Panc1 (cell line): ENCODE results near the gene DNAAF2. TPM values are rescaled to one million over a fixed set of nuclear protein-coding genes. Genes with fewer than 3 reads are reported as not detected.
"Not testable (repeated sequence)": the region's sequence is repeated elsewhere in the genome, so short reads cannot be mapped to it uniquely, and the experiment has no call there.

ENCODE experiments used
- ATAC-seq: fragments of 200-7000 bp; cut with Tn5 transposase; 2 replicates; pipeline ENCODE4 v1.9.1; 2020; ENCODE audit warnings: mild to moderate bottlenecking, moderate library complexity
- BruUV-seq: library from RNA; stranded (reverse); fragments of 400-500 nt; replicated peaks from 2 replicates; lab custom pipeline; 2021; lab: Mats Ljungman, UMichigan
- CTCF ChIA-PET: fragments of 300-600 bp; sonication (Branson Sonifier 250); formaldehyde crosslinking; loops from one replicate; lab custom pipeline; 2022; ENCODE audit warnings: antibody characterized with exemption; lab: Charles Lee
- POLR2A ChIA-PET: fragments of 300-600 bp; sonication (Branson Sonifier 250); formaldehyde crosslinking; loops from one replicate; lab custom pipeline; 2022; ENCODE audit warnings: antibody characterized with exemption; lab: Charles Lee
- DNase-seq: peaks from one replicate; pipeline ENCODE4 v3.0.0-alpha.2; 2010; ENCODE audit warnings: low read depth, low spot score
- H3K27ac ChIP-seq: 2 replicates; pipeline ENCODE4 v1.5.1; 2011; ENCODE audit warnings: mild to moderate bottlenecking, low read length, inconsistent platforms
- H3K27me3 ChIP-seq: fragments of 200-500 bp; sonication (Bioruptor generic); 2 replicates; pipeline ENCODE4 v1.6.0; 2014; ENCODE audit warnings: low read length, inconsistent platforms; ENCODE audit not compliant: control insufficient read depth, insufficient read depth
- H3K36me3 ChIP-seq: fragments of 200-500 bp; sonication (Bioruptor generic); 2 replicates; pipeline ENCODE4 v1.5.1; 2014; ENCODE audit warnings: inconsistent platforms, mild to moderate bottlenecking, low read length, moderate library complexity; ENCODE audit not compliant: control insufficient read depth, insufficient read depth
- H3K4me1 ChIP-seq: 2 replicates; pipeline ENCODE4 v1.5.1; 2011; ENCODE audit warnings: inconsistent platforms, mild to moderate bottlenecking, low read length, moderate library complexity; ENCODE audit not compliant: control insufficient read depth, insufficient read depth
- H3K4me3 ChIP-seq, 2 experiments: 2 replicates each; pipeline ENCODE4 v1.5.1; 2011 to 2012; ENCODE audit warnings: low read depth in 2 of 2, low read length in 2 of 2, mild to moderate bottlenecking in 2 of 2, inconsistent platforms in 1 of 2, moderate library complexity in 1 of 2
- H3K9me3 ChIP-seq: fragments of 200-500 bp; sonication (Bioruptor generic); 2 replicates; pipeline ENCODE4 v1.5.1; 2014; ENCODE audit warnings: low read depth, mild to moderate bottlenecking, inconsistent platforms, low read length, moderate library complexity; ENCODE audit not compliant: control insufficient read depth, insufficient read depth
- CTCF ChIP-seq: fragments of 450-650 bp; IDR thresholded peaks from 2 replicates; pipeline ENCODE4 v1.5.1; 2017; ENCODE audit warnings: mild to moderate bottlenecking
- POLR2AphosphoS5 ChIP-seq: IDR thresholded peaks from 2 replicates; pipeline ENCODE4 v1.6.1; 2012; ENCODE audit warnings: mild to moderate bottlenecking, low read depth, low read length, moderate library complexity
- SIN3A ChIP-seq: IDR thresholded peaks from 2 replicates; pipeline ENCODE4 v1.6.1; 2012; ENCODE audit warnings: low read depth, mild to moderate bottlenecking, low read length, moderate library complexity, borderline replicate concordance; ENCODE audit not compliant: insufficient read depth
- TCF7L2 ChIP-seq: IDR thresholded peaks from 2 replicates; pipeline ENCODE4 v1.6.1; 2011; ENCODE audit warnings: mild to moderate bottlenecking, low read depth, low read length, inconsistent platforms
- in situ Hi-C: cut with HindIII; loops from 2 replicates; pipeline ENCODE4 v1.10.0; 2016; ENCODE audit warnings: low sequenced_read_pairs, low pct_unique_long_range_greater_than_20kb
- intact Hi-C: fragments of 100-400 bp; cut with micrococcal nuclease; formaldehyde crosslinking; loops from one replicate; pipeline ENCODE4 v1.10.0; 2022; ENCODE audit not compliant: unreplicated experiment
- total RNA-seq: library from RNA; stranded (reverse); gene quantifications from one replicate; pipeline ENCODE4 v1.2.1, GENCODE V29; 2021; ENCODE audit not compliant: unreplicated experiment
- TF ChIP-seq, protein P1 (sequence below), 2 experiments: IDR thresholded peaks; 2 replicates each; pipeline ENCODE4 v1.6.1; 2011 to 2012; ENCODE audit warnings: low read depth in 2 of 2, control low read depth in 1 of 2, low read length in 1 of 2, mild to moderate bottlenecking in 1 of 2, moderate library complexity in 1 of 2; ENCODE audit not compliant: insufficient read depth in 1 of 2

DNAAF2 gene
- total RNA-seq, 1 experiment from 2014 or later: 8.2 TPM

DNA sequence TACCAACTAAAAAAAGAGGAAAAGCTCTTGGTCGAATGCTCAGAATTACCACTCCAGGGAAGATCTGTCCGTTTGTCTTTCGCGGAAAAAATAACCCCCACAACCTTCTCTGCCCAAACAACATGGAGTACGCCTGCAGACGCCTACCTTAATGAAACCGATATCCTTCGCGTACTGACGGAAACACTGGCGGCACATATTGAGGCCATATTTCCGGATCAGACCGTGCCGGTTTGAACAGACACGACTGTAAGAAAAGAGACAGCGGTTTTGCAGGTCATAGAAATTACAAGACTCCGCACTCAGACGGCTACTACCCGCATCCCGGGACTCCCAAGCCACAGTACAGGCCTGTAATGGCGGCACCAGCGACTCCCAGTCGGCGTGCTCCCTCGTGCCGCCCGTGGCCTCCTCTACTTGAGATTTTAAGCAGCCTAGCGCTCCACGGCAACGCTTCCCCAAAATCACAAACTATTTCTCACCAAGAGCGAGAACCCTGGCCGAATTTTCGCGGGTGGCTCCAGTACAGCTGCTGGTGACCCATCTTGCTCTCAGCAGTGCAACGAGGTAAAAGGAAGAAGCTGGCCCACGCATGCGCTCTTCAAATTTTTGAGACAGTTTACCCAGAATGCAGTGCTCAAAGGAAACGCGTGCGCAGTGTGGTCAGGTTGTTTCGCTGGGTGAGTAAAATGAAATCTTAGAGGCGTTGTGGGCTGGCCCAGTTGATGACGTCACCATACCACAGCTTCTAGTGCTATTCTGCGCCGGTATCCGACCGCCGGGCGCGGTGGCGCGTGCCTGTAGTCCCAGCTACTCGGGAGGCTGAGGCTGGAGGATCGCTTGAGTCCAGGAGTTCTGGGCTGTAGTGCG, 49.0 kb downstream of the DNAAF2 start, which contains the start of gene RPS29:
Gene RPS29, minus strand, starts transcription at position 578 of the 870 bp plus-strand sequence. Its CDS starts 34 bp downstream, at position 544.
- Histone ChIP-seq H3K4me3 (peak within 1 kb of the TSS; percentile 92 to 93), H3K36me3 (peaks cover 21% of the 10 kb centered on the region), H3K27ac (peak within 1 kb of the TSS; percentile 95), H3K27me3 (no peaks in the 10 kb centered on the region), H3K4me1 (peaks cover 15% of the 10 kb centered on the region), H3K9me3 (no peaks in the 10 kb centered on the region)
- POLR2A ChIA-PET: interaction anchor here (0.7 kb wide), 1 partner anchor 861 kb away, joined by 3 read pairs; no protein-coding TSS in a partner anchor
- peak; percentile 98 for DNase-seq
- CTCF ChIA-PET: interaction anchor here (1.0 to 1.3 kb wide), 2 partner anchors 9 to 124 kb away, joined by 4 read pairs; no protein-coding TSS in a partner anchor
- no TSS peak for BruUV-seq
- TF ChIP-seq POLR2AphosphoS5 (peak; percentile 91), CTCF (no peak), TCF7L2 (no peak), SIN3A (no peak)
- TF ChIP-seq, protein P1, sequence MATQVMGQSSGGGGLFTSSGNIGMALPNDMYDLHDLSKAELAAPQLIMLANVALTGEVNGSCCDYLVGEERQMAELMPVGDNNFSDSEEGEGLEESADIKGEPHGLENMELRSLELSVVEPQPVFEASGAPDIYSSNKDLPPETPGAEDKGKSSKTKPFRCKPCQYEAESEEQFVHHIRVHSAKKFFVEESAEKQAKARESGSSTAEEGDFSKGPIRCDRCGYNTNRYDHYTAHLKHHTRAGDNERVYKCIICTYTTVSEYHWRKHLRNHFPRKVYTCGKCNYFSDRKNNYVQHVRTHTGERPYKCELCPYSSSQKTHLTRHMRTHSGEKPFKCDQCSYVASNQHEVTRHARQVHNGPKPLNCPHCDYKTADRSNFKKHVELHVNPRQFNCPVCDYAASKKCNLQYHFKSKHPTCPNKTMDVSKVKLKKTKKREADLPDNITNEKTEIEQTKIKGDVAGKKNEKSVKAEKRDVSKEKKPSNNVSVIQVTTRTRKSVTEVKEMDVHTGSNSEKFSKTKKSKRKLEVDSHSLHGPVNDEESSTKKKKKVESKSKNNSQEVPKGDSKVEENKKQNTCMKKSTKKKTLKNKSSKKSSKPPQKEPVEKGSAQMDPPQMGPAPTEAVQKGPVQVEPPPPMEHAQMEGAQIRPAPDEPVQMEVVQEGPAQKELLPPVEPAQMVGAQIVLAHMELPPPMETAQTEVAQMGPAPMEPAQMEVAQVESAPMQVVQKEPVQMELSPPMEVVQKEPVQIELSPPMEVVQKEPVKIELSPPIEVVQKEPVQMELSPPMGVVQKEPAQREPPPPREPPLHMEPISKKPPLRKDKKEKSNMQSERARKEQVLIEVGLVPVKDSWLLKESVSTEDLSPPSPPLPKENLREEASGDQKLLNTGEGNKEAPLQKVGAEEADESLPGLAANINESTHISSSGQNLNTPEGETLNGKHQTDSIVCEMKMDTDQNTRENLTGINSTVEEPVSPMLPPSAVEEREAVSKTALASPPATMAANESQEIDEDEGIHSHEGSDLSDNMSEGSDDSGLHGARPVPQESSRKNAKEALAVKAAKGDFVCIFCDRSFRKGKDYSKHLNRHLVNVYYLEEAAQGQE (IDR thresholded peaks at IDR 0.05; ENCODE audit: insufficient read depth in 1 of 2, low read depth in 2 of 2, low read length in 1 of 2): no peak
- in situ Hi-C loops: no loop called here
- peak; percentile 94 for ATAC-seq
- intact Hi-C loops: no loop called here

GRCh38 chr14:49584981-49585640, 49.9 kb downstream of the DNAAF2 start:
- Histone ChIP-seq H3K4me1 (peaks cover 15% of the 10 kb centered on the region), H3K36me3 (peaks cover 21% of the 10 kb centered on the region), H3K4me3 (peak overlapping the region; percentile 92 to 93), H3K27ac (peak overlapping the region; percentile 95)
- ATAC-seq, DNase-seq, CTCF ChIA-PET, BruUV-seq, intact Hi-C loops, H3K27me3 ChIP-seq, in situ Hi-C loops, H3K9me3 ChIP-seq: not testable (repeated sequence)
- POLR2A ChIA-PET: interaction anchor here (0.6 to 0.7 kb wide), 3 partner anchors 8 to 861 kb away, joined by 3 to 4 read pairs (median 3); no protein-coding TSS in a partner anchor
